Liver (tissue), 9 donors: ENCODE results near the gene DIO3. TPM values are rescaled to one million over a fixed set of nuclear protein-coding genes. Genes with fewer than 3 reads are reported as not detected.

Source experiments
- DNase-seq: peaks from one replicate; pipeline ENCODE4 v3.0.0-alpha.2; 2017; ENCODE audit warnings: low spot score
- H3K27ac ChIP-seq, 2 donors: one replicate each; pipeline ENCODE4 v1.7.0; 2013; ENCODE audit warnings: inconsistent platforms in 2 of 2, low read length in 2 of 2, control low read depth in 1 of 2, low read depth in 1 of 2, mild to moderate bottlenecking in 1 of 2
- H3K27me3 ChIP-seq, 4 donors: one replicate each; pipeline versions ENCODE4 v1.6.1 to v1.7.0; 2013; ENCODE audit warnings: low read length in 3 of 4, inconsistent platforms in 1 of 4, mild to moderate bottlenecking in 1 of 4, moderate library complexity in 1 of 4; ENCODE audit not compliant: control insufficient read depth in 4 of 4, insufficient read depth in 4 of 4
- H3K36me3 ChIP-seq, 4 donors: one replicate each; pipeline versions ENCODE4 v1.6.1 to v1.7.0; 2013; ENCODE audit warnings: low read length in 3 of 4, mild to moderate bottlenecking in 3 of 4, low read depth in 1 of 4, moderate library complexity in 1 of 4; ENCODE audit not compliant: control insufficient read depth in 4 of 4, insufficient read depth in 3 of 4
- H3K4me1 ChIP-seq, 4 donors: one replicate each; pipeline versions ENCODE4 v1.6.1 to v1.7.0; 2013; ENCODE audit warnings: low read length in 3 of 4, mild to moderate bottlenecking in 3 of 4, moderate library complexity in 1 of 4; ENCODE audit not compliant: control insufficient read depth in 4 of 4, insufficient read depth in 4 of 4
- H3K4me3 ChIP-seq, 3 donors: one replicate each; pipeline versions ENCODE4 v1.6.1 to v1.7.0; 2013; ENCODE audit warnings: low read length in 3 of 3, control low read depth in 1 of 3, low read depth in 1 of 3, mild to moderate bottlenecking in 1 of 3
- H3K9ac ChIP-seq, 2 donors: one replicate each; pipeline ENCODE4 v1.7.0; 2013; ENCODE audit warnings: low read length in 2 of 2, mild to moderate bottlenecking in 2 of 2, moderate library complexity in 2 of 2, control low read depth in 1 of 2, low read depth in 1 of 2
- H3K9me3 ChIP-seq, 4 donors: one replicate each; pipeline versions ENCODE4 v1.6.1 to v1.7.0; 2013; ENCODE audit warnings: low read length in 3 of 4; ENCODE audit not compliant: control insufficient read depth in 4 of 4
- ATF3 ChIP-seq: IDR thresholded peaks from 2 replicates; pipeline ENCODE4 v1.6.1; 2016; ENCODE audit warnings: antibody characterized with exemption
- EGR1 ChIP-seq, 2 donors: IDR thresholded peaks; 2 replicates each; pipeline ENCODE4 v1.6.1; 2016 to 2018; ENCODE audit warnings: antibody characterized with exemption in 2 of 2, low read depth in 2 of 2
- FOXA1 ChIP-seq: IDR thresholded peaks from 2 replicates; pipeline ENCODE4 v1.6.1; 2016; ENCODE audit warnings: antibody characterized with exemption
- FOXA2 ChIP-seq: IDR thresholded peaks from 2 replicates; pipeline ENCODE4 v1.6.1; 2016; ENCODE audit warnings: antibody characterized with exemption
- GABPA ChIP-seq, 2 donors: IDR thresholded peaks in 1 of 2; conservative IDR thresholded peaks in 1 of 2; 2 replicates each; pipeline ENCODE4 v1.6.1; 2016; ENCODE audit warnings: antibody characterized with exemption in 2 of 2, mild to moderate bottlenecking in 1 of 2, moderate library complexity in 1 of 2
- HNF4A ChIP-seq, 2 donors: conservative IDR thresholded peaks; 2 replicates each; pipeline ENCODE4 v1.6.1; 2016; ENCODE audit warnings: antibody characterized with exemption in 2 of 2, mild to moderate bottlenecking in 2 of 2
- HNF4G ChIP-seq: IDR thresholded peaks from 2 replicates; pipeline ENCODE4 v1.6.1; 2016; ENCODE audit warnings: antibody characterized with exemption
- JUND ChIP-seq, 2 donors: IDR thresholded peaks; 2 replicates each; pipeline ENCODE4 v1.6.1; 2016; ENCODE audit warnings: antibody characterized with exemption in 2 of 2
- MAX ChIP-seq: IDR thresholded peaks from 2 replicates; pipeline ENCODE4 v1.6.1; 2016; ENCODE audit warnings: antibody characterized with exemption
- NR2F2 ChIP-seq: IDR thresholded peaks from 2 replicates; pipeline ENCODE4 v1.6.1; 2016; ENCODE audit warnings: antibody characterized with exemption
- RAD21 ChIP-seq, 2 donors: IDR thresholded peaks; 2 replicates each; pipeline ENCODE4 v1.6.1; 2016; ENCODE audit warnings: antibody characterized with exemption in 2 of 2, mild to moderate bottlenecking in 2 of 2
- REST ChIP-seq: IDR thresholded peaks from 2 replicates; pipeline ENCODE4 v1.6.1; 2016; ENCODE audit warnings: antibody characterized with exemption, mild to moderate bottlenecking
- RXRA ChIP-seq, 2 donors: IDR thresholded peaks; 2 replicates each; pipeline ENCODE4 v1.6.1; 2017 to 2018; ENCODE audit warnings: antibody characterized with exemption in 2 of 2, mild to moderate bottlenecking in 1 of 2
- SP1 ChIP-seq: IDR thresholded peaks from 2 replicates; pipeline ENCODE4 v1.6.1; 2018; ENCODE audit warnings: antibody characterized with exemption, mild to moderate bottlenecking
- TAF1 ChIP-seq: conservative IDR thresholded peaks from 2 replicates; pipeline ENCODE4 v1.6.1; 2016; ENCODE audit warnings: antibody characterized with exemption, mild to moderate bottlenecking
- YY1 ChIP-seq: IDR thresholded peaks from 2 replicates; pipeline ENCODE4 v1.6.1; 2016; ENCODE audit warnings: antibody characterized with exemption, mild to moderate bottlenecking
- ZBTB33 ChIP-seq: IDR thresholded peaks from 2 replicates; pipeline ENCODE4 v1.6.1; 2016; ENCODE audit warnings: antibody characterized with exemption
- WGBS: extraction: QIAGEN DNeasy Blood & Tissue Kit; methylation state at CpG from one replicate; pipeline ENCODE4 v1.1.7; 2013; 5-methylcytosine and 5-hydroxymethylcytosine counted together
- polyA plus RNA-seq, 2 donors: library from polyadenylated mRNA; stranded (reverse) in 1 of 2; unstranded in 1 of 2; fragments of 200-250 nt in 1 of 2; fragments of >200 nt in 1 of 2; fragmentation: Nextera tagmentation in 1 of 2; extraction: Ambion mirVana in 1 of 2; gene quantifications; one replicate each; pipeline versions ENCODE4 v1.2.1 to v1.2.3, GENCODE V29; 2013 to 2015
- total RNA-seq, 2 donors: library from RNA; depleted of rRNA; stranded (reverse); fragments of >200 nt; gene quantifications; one replicate each; pipeline ENCODE4 v1.2.3, GENCODE V29; 2014
- donor health status: healthy.
- donor health status: healthy.
- donor health status: healthy.
- donor health status: healthy.
- donor health status: healthy.

DIO3 gene
- total and polyA plus RNA-seq, 4 donors = 0.17 to 9.3 (median 0.51) TPM; not detected in 1

DNA sequence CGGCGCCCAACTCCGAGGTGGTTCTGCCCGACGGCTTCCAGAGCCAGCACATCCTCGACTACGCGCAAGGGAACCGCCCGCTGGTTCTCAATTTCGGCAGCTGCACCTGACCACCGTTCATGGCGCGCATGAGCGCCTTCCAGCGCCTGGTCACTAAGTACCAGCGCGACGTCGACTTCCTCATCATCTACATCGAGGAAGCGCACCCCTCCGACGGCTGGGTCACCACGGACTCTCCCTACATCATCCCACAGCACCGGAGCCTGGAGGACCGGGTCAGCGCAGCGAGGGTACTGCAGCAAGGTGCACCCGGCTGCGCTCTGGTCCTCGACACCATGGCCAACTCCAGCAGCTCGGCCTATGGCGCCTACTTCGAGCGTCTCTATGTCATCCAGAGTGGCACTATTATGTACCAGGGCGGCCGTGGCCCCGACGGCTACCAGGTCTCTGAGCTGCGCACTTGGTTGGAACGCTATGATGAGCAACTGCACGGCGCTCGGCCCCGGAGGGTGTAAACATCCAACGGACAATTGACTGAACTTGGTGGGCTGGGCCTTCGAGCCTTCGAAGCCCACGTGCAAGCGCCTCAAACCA is 699 bp downstream of the DIO3 start:
- WGBS = 69% methylated on average over 51 of the region's 51 CpGs
- no peak for DNase-seq
- Histone ChIP-seq H3K4me3 (no peak overlapping the region), H3K4me1 (peaks cover 3 to 20% (median 5%) of the 10 kb centered on the region in 4 donors), H3K36me3 (no peaks in the 10 kb centered on the region), H3K9me3 (peaks cover 7 to 13% (median 9%) of the 10 kb centered on the region in 4 donors), H3K27ac (no peak overlapping the region), H3K27me3 (peaks cover 4 to 26% (median 22%) of the 10 kb centered on the region in 4 donors), H3K9ac (no peak overlapping the region)
- no peak for TF ChIP-seq SP1
- no peak for TF ChIP-seq REST
- no peak for TF ChIP-seq FOXA2
- no peak for TF ChIP-seq RAD21 (IDR thresholded peaks at IDR 0.05)
- TF ChIP-seq ATF3 = no peak
- no peak for TF ChIP-seq ZBTB33
- no peak for TF ChIP-seq HNF4A (conservative IDR thresholded peaks at IDR 0.05)
- TF ChIP-seq EGR1 (IDR thresholded peaks at IDR 0.05; ENCODE audit: low read depth in 2 of 2) = no peak
- no peak for TF ChIP-seq GABPA (IDR thresholded peaks at IDR 0.05 in 1 of 2, conservative IDR thresholded peaks at IDR 0.05 in 1 of 2)
- TF ChIP-seq MAX = no peak
- TF ChIP-seq YY1 = no peak

DNA sequence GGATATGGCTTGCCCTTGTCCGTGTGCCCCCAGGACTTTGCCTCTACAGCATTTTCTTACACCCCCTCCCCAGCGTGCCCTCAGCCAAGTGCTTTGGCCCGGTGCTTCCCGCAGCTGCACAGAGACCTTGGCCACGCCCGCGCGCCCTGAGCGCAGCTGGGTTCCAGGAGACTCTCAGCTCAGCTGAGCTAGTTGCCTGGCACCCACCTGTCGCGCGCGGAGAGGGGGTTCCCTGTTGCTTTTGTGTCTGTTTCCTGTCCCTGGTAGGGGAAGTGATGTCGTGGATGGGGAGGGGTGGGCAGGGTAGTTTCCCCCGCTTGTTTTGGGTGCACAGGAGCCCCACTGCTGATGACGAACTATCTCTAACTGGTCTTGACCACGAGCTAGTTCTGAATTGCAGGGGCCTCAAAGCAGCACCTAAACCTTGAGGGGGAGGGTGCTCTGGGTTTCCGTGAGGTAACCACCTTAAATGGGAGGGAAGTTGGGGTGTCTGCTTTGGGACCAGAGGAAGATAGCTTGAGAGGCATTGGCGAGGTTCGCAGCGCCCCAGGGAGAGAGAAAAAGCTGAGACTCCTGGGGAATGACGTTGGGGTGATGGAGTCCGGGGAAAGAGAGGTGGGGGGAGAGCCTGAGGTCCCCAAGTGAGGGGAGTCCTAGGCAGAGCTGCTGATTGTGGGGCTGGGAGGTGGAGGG is 1.5 kb downstream of the DIO3 start:
- Histone ChIP-seq H3K27ac (no peak overlapping the region), H3K9ac (no peak overlapping the region), H3K36me3 (no peaks in the 10 kb centered on the region), H3K4me3 (no peak overlapping the region), H3K4me1 (peaks cover 3 to 20% (median 5%) of the 10 kb centered on the region in 4 donors), H3K27me3 (peaks cover 4 to 26% (median 22%) of the 10 kb centered on the region in 4 donors), H3K9me3 (peaks cover 7 to 13% (median 9%) of the 10 kb centered on the region in 4 donors)
- 14% methylated on average over 23 of the region's 23 CpGs for WGBS
- no peak for DNase-seq
- TF ChIP-seq NR2F2 (no peak), GABPA (IDR thresholded peaks at IDR 0.05 in 1 of 2, conservative IDR thresholded peaks at IDR 0.05 in 1 of 2) (no peak), ATF3 (no peak), RAD21 (IDR thresholded peaks at IDR 0.05) (no peak), ZBTB33 (no peak), HNF4A (conservative IDR thresholded peaks at IDR 0.05) (no peak), JUND (IDR thresholded peaks at IDR 0.05) (no peak), MAX (no peak), EGR1 (IDR thresholded peaks at IDR 0.05; ENCODE audit: low read depth in 2 of 2) (no peak), SP1 (no peak), TAF1 (no peak), REST (no peak), HNF4G (no peak), YY1 (no peak), FOXA1 (no peak), RXRA (IDR thresholded peaks at IDR 0.05) (no peak)
